Muscle of arm (tissue), 14 donors: ENCODE results near the gene MS4A8. TPM values are rescaled to one million over a fixed set of nuclear protein-coding genes. Genes with fewer than 3 reads are reported as not detected.
"Not testable (repeated sequence)": the region's sequence is repeated elsewhere in the genome, so short reads cannot be mapped to it uniquely, and the experiment has no call there.

Experiments used
- DNase-seq: peaks from one replicate; pipeline ENCODE4 v3.0.0-alpha.2; 2013
- long read RNA-seq, 11 donors: transcript quantifications; one replicate each; lab custom pipeline, GENCODE V29; 2026
- polyA plus RNA-seq, 12 donors: library from polyadenylated mRNA; unstranded; fragments of 120-200 nt; gene quantifications; one replicate each; pipeline ENCODE4 v1.2.1, GENCODE V29; 2013; ENCODE audit not compliant: insufficient read length in 12 of 12

The MS4A8 gene, protein sequence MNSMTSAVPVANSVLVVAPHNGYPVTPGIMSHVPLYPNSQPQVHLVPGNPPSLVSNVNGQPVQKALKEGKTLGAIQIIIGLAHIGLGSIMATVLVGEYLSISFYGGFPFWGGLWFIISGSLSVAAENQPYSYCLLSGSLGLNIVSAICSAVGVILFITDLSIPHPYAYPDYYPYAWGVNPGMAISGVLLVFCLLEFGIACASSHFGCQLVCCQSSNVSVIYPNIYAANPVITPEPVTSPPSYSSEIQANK
- 10 to 100 TPM in 1 of 12 donors, 1 to 10 TPM in 9, not detected in 2; 3.6 to 12.1 (median 5.7) TPM for polyA plus RNA-seq
- long read RNA-seq, donor 1, transcript MS4A8-201 (7 exons, 1,353 nt), result major isoform, 5 of 6 reads
- long read RNA-seq, donor 1, partial matches to known transcripts, result 0 of 6 reads
- long read RNA-seq, donor 1, other reads (novel, unspliced or antisense), result 0 of 6 reads
- long read RNA-seq, donor 2, partial matches to known transcripts, result 0 of 1 reads
- long read RNA-seq, donor 2, other reads (novel, unspliced or antisense), result 0 of 1 reads
- long read RNA-seq, donor 3, partial matches to known transcripts, result 0 of 1 reads
- long read RNA-seq, donor 3, other reads (novel, unspliced or antisense), result 0 of 1 reads
- long read RNA-seq, donor 4, result 0 reads
- long read RNA-seq, donor 5, result 0 reads
- long read RNA-seq, donor 6, result 0 reads
- long read RNA-seq, donor 7, partial matches to known transcripts, result 0 of 2 reads
- long read RNA-seq, donor 7, other reads (novel, unspliced or antisense), result 0 of 2 reads
- long read RNA-seq, donor 8, result 0 reads
- long read RNA-seq, donor 9, result 0 reads
- long read RNA-seq, donor 10, result 0 reads
- long read RNA-seq, donor 11, partial matches to known transcripts, result 0 of 3 reads
- long read RNA-seq, donor 11, other reads (novel, unspliced or antisense), result 0 of 3 reads

DNA sequence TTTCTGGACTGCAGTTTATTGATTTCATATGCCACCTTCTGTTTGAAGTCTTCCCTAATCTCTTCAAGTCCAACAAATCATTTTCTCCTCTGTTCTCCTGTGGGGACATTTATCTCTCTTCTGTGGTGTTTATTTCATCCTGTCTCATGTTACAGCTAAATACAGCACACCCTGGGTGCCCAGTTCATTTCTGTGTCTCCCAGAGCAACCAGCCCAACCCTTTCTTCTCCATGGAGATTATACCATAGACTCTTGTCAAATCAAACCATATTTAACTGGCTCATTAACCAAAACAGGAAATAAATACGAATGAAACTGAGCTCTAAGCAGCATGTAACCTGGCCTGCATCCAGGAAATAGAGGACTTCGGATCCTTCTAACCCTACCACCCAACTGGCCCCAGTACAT is at the start of gene MS4A8:
MS4A8 (plus strand) TSS at position 329 of the 408 bp plus-strand sequence. CDS start 1,249 bp downstream, outside the sequence.
- DNase-seq, result no peak

DNA sequence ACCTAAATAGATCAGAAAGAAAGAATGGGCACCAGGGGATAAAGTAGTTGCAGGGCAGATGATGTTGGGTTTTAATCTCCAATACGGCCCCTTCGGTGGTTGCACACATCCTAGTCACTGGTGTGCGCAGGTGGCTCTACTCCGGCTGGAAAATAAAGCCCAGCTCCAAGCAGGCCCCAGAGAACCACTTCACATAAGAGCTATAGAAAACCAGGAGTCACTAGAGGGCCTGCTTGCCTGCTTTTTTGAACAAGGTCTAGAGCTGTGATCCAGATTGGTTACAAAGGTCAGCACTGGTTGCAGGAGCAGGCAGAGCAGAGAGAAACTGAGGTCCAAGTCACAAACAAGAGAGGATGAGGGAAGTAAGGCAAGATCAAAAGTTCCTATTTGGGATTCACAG is 41.5 kb upstream of the MS4A8 start:
- DNase-seq, result no peak

DNA sequence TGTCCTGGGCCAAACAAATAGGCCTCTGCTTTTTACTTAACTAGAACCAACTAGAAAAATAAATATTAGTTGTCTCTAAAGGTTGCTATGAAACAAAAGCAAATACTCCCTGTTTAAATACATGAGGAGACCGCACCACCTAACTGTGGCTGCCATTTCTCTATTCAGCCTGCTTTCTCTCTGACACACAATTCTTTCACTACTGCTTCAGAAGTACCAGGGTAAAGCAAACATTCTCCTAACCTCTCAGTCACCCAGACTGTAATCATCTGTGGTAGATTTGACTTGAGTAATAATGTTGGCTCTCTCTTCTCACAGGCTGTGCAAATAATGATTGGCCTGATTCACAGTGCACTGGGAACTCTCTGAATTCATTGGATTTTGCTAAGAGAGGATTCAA is 41.0 kb upstream of the MS4A8 start:
- DNase-seq, result no peak

DNA sequence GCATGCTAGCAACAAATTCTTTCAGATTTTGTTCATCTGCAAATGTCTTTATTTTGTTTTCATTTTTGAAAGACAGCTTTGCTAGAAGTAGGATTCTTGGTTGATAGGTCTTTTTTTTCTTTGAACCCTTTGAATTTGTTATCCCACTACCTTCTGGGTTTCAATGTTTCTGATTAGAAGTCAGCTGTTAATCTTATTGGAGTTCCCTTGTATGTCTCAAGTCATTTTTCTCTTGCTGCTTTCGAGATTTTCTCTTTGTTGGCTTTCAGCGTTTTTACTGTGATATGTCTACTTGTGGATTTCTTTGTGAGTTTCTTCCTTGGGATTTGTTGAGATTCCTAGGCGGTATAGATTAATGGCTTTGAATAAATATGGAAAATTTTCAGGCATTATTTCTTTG is 27.2 kb upstream of the MS4A8 start:
- no peak for DNase-seq

DNA sequence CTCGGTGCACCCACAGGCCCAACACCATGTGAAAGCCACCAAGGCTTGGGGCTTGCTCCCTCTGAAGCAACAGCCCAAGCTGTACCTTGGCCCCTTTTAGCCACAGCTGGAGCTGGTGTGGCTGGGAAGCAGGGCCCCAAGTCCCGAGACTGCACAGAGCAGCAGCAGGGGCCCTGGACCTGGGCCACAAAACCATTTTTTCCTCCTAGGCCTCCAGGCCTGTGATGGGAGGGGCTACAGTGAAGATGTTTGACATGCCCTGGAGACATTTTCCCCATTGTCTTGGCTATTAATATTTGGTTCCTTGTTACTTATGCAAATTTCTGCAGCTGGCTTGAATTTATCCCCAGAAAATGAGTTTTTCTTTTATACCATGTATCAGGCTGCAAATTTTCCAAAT is 21.2 kb upstream of the MS4A8 start:
- DNase-seq, result not testable (repeated sequence)

DNA sequence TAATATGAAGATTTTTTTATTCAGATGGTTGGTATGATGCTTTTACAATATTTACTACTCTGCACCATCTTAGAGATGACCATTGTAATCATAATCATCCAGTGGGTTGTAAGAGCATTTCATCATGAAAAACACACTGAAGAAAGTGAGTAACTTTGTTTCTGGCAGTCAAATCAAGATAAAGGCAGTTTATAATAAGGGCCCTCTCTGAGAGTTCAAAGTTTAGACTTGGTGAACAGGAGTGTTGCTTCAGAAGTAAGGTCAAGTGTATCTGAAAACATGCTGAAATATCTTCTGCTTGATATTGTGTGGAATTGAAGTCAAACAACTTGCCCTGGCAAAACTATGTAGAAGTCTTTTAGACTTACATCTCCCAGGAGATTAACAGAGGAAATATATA is 19.5 kb upstream of the MS4A8 start:
- no peak for DNase-seq

DNA sequence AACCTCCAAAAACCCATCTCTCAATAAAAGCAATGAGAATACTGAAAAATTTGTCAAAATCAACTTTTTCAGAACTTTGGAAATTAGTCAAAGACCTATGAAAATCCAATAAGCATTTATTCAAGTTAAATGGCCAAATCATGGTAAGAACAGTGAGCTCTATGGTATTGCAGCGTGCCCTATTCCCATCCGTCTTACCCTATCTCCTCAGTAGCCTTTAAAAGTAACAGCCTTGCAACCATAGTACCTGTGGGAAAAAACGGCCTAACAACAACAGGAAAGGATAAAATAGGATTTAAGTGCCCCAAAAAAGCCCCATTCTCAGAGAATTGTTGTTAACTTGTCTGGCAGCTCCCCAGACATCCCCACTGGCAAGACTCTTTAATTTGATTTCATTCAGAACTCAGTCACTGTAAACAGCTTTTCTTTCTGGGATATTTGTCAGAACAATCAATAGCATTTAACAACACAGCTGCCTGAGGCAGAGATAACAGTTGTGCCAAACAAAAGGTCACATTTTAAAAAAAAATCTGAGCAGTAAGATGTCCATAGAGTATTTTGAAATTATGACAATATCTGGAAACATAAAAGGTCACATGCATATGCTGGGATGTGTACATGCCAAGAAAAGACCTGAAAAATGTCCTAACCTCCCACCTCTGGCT is 18.8 kb upstream of the MS4A8 start:
- DNase-seq, result no peak

DNA sequence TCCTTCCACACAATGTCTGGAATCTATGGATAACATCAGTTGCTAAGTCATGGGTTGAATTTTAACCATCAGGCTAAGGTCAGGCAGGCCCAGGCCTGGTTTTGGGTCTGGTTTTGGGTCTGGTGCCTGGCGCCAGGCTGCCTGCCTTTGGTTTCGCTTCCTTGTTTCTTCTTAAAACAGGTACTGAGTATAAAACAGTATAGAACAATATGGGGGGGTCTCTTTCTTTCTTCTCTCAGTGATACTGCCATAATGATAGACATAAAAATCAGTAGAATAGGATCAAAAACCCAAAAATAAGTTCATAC is 14.9 kb upstream of the MS4A8 start:
- DNase-seq, result not testable (repeated sequence)

DNA sequence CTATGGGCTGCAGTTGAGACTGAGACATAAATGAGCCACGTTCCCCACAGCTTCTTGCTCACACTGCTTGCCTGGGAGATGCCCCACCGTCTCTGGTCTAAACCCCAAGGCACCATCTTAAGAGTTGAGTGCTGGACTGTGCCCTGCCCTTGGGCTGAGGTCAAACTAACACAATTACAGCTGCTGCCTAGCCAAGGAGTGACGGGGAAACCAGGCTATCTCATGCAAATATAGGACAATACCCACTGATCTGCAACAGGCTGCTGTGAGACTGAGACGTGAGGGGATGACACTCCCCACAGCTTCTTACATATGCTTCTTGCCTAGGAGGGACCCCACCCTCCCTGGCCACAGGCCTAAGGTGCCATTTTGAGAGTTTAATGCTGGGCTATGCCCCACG is 7.8 kb upstream of the MS4A8 start:
- DNase-seq, result no peak

DNA sequence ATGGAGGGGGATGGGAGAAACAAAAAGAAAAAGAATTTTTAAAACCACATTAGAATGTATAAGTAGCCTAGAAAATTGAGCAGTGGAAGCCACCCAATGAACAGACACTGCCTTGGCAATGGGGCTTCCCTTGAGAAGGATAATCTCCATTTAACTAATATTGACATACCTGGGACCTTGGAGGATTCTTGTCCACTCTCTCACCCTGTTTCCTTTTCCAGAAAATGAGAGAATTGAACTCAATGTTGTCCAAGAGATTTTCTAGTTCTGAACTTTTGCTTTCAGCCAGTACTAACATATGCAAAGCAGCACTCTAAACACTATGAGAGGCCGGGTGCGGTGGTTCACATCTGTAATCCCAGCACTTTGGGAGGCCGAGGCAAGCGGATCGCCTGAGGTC is 524 bp downstream of the MS4A8 start:
- DNase-seq, result peak; percentile 38

DNA sequence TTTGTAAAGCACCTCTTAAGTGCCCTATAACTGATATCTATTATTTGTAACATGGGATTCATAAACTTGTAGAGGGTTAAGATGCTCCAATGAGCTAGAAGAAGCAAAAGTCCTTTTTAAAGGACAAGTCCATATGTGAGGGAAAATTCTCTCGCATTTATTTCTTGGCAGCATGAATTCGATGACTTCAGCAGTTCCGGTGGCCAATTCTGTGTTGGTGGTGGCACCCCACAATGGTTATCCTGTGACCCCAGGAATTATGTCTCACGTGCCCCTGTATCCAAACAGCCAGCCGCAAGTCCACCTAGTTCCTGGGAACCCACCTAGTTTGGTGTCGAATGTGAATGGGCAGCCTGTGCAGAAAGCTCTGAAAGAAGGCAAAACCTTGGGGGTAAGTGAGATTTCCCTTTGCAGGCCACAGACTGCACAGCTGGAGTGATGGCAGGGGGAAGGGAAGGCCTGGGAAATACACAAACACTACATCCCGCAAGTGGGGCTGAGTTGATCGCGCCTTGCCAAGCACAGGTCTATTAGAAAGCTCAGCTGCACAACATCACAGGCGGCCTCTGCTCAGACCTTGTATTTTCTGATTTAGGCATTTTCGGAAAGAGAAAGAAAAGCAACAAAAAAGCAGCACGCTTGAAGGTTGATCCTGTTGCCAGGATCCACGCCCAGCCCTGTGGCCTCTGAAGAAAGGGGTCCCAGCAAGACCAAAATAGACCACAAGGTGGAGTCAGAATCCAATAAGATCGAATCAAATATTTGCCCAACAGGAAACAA is 1.5 kb downstream of the MS4A8 start:
- peak; percentile 58 for DNase-seq

DNA sequence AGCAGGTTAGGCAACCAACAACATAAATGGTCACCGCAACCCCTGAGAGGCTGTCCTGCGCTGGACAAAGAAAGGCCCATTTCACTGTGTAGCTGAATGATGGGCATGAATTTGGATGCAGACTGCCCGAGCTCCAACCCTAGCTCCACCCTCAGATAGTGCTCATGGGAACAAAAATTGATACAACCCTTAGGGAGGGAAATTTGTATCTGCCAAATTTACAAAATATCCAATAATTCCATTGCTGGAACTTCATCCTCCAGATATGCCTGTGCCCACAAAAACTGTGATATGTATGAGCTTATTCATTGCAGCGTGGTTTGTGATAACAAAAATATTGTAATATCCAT is 2.0 kb downstream of the MS4A8 start:
- no peak for DNase-seq

DNA sequence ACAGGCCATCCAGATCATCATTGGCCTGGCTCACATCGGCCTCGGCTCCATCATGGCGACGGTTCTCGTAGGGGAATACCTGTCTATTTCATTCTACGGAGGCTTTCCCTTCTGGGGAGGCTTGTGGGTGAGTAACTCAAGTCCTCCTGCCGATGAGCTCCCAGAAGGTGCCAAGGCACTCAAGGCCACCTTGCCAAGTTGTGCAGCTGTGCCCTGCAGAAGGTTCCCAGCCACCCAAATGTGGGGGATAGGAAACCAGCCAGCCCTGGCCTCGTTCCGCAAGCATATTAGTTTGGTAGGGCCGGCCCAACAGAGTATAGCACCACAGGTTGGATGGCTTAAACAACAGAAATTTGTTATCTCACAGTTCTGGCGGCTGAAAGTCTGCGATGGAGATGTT is 4.0 kb downstream of the MS4A8 start:
- no peak for DNase-seq

DNA sequence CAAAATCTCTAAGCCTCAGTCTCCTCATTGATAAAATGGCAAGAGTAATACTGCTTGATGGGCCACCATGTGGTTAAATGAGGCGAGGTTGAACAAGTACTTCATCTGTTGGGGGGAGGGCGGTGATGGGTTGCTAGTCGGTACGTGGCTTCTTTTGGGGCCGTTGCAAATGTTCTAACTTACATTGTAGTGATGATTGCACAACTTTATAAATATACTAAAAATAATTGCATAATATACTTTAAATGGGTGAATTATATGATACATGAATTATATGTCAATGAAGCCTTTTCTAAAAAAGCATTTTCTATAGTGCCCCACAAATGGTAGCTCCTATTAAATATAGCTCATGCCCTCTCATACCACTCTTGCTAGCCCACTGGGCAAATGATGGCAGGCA is 6.5 kb downstream of the MS4A8 start:
- DNase-seq, result no peak

DNA sequence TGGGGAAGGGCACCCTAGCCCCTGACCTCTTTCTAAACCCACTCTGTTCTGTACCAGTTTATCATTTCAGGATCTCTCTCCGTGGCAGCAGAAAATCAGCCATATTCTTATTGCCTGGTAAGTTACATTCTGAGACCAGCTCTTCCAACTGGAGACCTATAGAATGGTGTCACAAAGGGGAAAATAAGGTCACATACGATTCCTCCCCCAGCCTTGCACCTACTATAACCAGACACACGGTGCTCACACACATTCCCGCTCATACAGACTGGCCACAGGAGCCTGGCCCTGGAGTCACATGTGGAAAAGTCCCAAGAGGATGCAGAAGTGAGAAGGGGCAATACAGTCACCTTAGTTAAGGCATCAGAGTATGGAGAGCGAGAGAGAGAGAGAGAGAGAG is 7.5 kb downstream of the MS4A8 start:
- DNase-seq, result no peak

DNA sequence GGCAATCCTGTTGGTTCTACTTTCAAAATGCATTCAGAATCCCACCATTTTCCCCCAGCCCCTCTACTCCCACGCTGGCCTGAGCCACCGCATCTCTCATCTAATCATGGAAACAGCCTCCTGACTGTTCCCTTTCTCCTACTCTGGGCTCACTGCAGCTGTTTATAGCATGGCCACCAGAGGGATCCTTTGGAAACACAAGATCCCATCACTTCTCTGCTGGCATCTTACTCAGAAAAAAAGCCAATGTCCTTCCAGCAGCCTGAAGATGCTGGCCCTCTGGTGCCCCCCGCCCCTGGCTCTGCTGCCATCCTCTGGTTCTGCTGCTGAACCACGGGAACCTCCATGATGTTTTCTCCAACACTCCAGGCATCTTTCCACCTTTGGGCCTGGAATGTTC is 11.1 kb downstream of the MS4A8 start:
- no peak for DNase-seq

DNA sequence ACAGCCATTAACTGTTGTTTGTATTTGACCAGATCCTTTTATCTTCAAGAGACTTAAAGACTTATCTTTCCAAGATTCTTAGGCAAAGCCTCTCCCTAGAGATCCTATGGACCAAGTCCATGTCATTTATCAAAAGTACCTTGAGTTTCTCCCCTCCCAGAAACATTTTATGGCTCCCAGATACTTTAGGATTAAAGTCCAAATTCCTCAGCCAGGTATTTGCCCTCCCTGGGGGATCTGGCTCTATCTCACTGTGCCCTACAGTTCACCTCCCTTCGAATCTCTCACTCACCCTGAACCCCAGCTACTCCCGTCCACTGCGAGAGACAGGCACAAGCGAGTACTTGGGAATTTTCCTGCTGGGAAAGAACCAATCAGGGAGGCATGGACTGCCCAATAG is 11.9 kb downstream of the MS4A8 start:
- no peak for DNase-seq

DNA sequence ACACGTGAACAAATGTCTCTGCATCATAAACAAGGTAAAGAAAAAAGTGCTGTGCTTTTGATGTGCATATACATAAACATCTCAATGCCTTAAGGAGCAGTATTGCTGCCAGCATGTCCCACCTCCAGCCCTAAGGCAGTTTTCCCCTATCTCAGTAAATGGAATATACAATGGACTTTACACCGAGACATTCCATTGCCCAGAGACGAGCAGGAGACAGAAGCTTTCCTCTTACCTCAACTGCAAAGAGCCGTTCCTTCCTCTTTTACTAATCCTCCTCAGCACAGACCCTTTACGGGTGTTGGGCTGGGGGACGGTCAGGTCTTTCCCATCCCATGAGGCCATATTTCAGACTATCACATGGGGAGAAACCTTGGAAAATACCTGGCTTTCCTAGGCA is 14.0 kb downstream of the MS4A8 start:
- not testable (repeated sequence) for DNase-seq

DNA sequence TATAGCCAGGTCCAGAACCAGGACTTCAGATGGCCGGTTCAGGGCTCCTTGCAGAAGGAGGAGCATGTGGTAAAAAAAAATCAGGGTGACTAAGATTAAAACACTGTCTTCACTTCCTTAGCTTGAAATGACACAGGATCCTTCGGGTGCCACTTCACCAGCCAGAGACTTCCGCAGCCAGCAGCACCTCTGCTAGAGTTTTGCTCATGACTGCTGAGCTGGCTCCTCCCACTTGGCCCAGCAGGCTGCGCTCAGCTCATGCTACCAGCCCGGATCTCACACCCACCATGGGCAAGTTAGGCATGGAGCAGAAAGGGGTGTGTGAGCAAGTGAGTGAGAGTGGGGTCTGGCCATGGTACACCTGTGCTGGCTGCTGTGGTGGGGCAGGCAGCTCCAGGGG is 18.5 kb downstream of the MS4A8 start:
- DNase-seq, result no peak

DNA sequence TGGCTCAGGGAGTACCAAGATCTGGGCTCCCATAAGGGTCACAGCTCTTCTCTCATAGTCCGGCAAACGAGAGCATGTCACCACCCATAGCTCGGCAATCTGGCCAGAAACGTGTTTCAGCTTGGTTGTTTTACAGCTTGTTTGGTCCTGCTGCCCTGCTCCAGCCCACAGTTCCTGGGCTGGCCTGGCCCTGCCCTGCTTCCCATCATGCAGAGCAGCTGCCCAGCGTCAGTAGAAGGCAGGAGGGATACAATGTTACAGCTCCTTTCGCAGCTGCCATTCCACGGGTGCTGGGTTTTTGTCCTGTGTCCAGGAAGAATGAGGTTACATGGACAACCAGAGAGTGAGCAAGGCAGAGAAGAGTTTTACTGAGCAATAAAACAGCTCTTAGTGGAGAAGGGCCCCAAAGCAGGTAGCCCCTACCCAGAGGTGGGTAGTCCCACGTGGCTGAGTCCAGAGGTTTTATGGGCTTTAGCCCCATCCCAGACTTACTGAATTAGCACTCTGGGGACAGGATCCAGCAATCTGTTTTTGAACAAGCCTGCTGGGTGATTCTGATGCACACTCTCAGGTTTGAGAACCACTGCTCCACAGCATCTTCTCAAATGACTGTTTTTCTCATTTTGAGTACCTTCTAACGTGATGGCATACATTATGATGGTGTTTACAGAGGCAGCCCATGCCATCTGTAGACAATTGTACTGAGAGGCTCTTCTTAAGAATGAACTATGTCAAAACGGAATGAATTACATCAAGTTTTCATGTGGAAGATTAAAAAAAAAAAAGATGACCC is 19.3 kb downstream of the MS4A8 start:
- DNase-seq, result no peak

DNA sequence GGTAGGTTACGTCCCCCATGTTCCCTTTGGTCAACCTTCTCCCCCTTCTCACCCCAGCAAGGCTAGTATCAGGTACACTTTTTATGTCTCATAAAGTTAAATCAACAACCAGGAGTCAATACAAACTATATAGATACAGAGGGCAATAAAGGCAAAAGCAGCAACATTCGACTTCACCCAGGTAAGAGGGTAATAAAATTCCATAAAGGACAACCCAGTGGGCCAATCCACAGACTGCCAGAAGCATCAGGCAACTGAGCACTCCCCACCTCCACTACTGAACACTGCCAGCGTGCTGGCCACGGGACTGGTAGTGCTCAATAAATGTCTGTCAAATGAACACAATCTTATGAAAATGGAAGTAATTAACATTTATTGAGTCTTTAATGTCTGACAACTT is 20.0 kb downstream of the MS4A8 start:
- DNase-seq, result no peak
